HG03045 (cell line): ENCODE results near the gene RPS6KB2.

ENCODE experiments used
- ATAC-seq: cut with Tn5 transposase; IDR thresholded peaks from one replicate; pipeline ENCODE4 v1.9.1; 2021; ENCODE audit warnings: mild to moderate bottlenecking, moderate library complexity; ENCODE audit not compliant: unreplicated experiment

The RPS6KB2 gene

GRCh38 chr11:67410369-67410831, 17.9 kb upstream of the RPS6KB2 start:
- ATAC-seq, result no peak

DNA sequence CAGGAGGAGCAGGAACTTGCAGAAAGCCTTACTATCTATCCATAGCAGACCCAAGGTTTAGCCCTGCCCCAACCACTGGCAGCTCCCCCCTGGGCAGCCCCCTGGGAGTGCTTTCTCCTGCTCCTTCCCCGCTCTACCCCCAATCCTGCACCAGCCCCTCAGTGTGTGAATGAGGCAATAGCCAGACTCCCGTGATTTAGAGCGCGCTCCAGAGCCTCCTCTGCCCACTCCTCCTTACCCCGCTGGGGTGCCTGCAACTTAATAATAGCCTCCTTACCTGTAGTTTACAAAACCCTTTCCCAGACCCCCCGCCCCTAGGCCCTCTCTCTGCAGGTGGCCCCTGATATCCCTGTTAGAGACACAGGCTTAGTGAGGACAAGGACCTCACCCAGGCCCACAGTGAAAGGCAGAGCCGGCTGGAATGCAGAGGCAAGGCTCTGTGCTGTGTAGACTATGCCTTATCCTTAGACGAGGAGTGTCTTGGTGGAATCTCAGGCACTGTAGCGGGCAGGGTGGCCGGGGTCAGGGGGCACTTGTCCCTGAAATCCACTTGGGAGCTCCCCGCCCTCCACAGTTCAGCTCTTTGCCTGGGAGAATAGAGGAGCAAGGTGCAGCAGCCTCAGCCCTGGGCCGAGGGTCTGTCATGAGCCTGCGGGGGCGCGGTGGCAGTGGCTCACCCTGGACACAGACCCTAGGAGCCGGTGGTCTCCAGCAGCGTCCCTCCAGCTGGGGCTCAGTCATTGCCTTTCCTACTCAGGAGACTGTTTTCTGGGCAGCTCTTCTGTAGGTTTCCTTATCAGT, 17.1 kb upstream of the RPS6KB2 start:
- ATAC-seq, result no peak

- no peak for ATAC-seq
These were observed 16.5 kb upstream of the RPS6KB2 start for GRCh38 chr11:67411785-67412152.

- ATAC-seq, result no peak
These were observed 15.7 kb upstream of the RPS6KB2 start for GRCh38 chr11:67412495-67413179.

DNA sequence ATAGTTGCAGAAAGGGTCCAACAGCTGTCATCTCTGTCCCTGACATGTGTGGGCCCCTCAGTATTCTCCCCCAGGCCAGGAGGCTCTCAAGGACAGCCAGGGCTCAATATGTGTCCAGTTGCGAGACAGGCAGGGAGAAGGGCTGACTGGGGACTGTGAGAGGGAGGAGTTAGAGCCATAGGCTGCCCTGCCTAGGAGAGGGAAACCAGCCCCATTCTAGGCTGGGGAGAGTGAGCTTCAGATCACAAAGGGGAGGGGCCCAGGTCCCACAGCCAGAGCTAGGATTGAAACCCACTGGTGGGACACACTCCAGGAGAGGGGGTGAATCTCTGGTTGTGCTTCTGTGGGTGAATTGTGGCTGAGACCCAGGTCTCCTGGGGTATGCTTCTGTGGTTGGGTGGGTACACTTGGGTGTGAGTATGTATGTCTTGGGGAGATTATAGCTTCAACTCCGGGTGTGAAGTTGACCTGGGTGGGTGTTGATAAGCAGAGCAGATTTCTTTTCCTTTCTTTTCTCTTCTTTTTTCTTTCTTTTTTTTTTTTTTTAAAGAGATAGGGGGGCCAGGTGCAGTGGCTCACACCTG, 14.9 kb upstream of the RPS6KB2 start:
- no peak for ATAC-seq

- no peak for ATAC-seq
These were observed 12.6 kb upstream of the RPS6KB2 start, which contains the start of gene CARNS1 for GRCh38 chr11:67415501-67416304. Gene CARNS1, plus strand, starts transcription at chr11:67415678. Its CDS starts 522 bp downstream, at chr11:67416200.

DNA sequence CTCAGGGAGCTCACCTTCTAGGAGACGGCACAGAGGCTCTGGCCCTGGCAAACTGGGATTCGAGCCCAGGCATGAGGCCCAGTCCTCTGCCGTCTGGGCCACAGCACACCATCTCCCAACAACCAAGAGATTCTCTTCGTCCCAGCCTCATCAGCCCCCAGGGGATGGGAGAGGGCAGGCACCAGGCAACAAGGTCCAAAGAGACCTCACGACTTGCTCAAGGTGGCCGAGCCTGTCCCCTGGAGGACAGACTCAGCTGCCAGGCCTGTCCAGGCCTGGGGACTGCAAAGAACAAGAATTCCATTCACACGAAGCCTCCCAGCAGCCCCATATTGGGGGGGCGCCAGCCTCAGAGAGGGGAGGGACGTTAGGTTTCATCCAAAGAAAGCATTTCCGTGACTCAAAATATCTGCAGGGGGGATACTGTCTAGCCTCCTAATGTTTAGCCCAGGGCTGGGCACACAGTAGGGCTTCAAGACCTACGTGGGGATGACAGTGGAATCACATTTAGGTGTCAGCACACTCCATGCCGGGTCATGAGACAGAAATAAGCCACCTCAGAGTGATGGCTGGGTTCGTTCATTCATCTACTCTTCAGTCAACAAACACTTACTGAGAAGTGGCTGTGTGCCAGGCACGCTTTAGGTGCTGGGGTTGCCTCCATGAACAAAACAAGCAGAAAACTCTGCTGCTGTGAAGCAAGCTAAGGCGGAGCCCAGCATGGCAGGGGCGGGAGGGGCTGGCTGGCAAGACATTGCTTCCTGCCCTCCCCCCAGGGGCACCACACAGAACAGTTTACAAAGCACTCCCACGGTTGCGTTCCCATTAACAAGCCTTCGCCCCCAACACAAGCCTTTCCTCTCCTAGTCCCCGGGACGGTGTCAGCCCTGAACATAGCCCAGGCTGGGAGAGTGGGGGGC, 11.6 kb upstream of the RPS6KB2 start:
- ATAC-seq, result no peak

DNA sequence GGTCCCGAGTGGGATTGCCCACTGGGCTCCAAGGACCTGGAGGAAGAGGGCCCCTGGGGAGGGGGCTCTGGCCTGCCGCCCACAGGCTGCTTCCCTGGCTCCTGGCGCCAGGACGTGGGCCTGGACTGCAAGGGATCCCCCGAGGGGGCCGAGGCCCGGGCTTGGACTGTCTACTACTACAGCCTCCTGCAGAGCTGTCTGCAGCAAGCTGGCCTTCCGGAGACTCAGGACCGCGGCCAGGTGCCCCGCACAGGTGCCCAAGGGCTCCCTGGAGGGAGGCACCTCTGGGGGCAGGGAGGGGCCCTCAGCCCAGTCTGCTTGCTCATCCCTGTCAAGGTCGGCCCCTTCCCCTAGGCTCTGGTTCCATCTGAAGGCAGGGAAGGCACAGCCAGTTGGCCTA, 10.9 kb upstream of the RPS6KB2 start:
- ATAC-seq, result no peak

GRCh38 chr11:67418476-67419281, 9.6 kb upstream of the RPS6KB2 start:
- ATAC-seq, result no peak

DNA sequence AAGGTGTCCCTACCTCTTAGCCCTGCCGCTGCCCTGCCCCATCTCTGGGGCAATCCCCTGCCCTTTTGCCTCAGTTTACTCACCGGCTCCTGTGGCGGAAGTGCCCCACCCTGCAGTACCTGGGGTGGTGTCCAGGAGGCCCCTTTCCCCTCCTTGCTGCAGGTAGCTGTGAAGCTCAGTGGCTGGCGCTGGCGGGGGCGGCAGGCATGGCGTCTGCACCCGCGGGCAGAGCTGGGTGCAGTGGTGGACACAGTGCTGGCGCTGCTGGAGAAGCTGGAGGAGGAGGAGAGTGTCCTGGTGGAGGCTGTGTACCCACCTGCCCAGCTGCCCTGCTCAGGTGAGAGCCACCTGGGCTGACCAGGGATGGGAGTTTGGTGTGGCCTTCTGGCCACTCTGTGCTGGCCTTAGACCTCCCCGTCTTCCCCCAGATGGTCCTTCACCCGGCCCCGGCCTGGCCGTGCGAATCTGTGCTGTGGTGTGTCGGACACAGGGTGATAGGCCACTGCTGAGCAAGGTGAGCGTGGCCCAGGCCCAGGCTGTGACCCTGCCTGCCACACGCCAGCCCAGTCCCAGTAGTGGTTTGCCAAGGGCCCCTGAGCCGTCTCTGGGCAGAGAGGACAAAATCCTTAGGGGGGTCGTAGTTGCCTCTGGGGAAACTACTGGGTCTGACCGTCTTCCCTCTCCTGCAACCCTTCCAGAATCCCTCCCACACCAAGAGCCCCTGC, 8.8 kb upstream of the RPS6KB2 start:
- ATAC-seq, result no peak

DNA sequence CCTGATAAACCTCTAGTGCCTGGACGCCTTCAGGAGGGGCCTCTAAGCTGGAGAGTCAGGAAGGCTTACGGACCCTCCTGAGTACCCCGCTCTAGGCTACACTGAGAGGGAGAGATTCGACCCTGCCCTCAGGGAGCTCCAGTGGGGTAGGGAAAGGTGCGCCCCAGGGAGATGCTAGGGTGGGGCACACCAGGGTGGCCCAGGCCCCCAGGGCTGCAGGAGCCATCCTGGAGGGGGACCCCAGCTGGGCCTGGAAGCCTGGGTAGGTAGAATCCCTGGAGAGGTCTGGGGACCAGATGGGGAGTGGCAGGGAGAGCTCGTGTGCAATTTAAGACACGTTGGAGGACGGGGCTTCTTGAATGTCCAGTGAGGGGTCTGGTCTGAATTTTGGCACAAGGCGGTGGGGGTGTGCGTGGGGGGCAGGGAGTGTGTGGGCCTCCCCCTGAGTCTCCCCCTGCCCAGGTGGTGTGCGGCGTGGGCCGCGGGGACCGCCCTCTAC, 8.1 kb upstream of the RPS6KB2 start:
- ATAC-seq, result no peak

GRCh38 chr11:67420646-67421429, 7.5 kb upstream of the RPS6KB2 start:
- peak; percentile 82 for ATAC-seq

DNA sequence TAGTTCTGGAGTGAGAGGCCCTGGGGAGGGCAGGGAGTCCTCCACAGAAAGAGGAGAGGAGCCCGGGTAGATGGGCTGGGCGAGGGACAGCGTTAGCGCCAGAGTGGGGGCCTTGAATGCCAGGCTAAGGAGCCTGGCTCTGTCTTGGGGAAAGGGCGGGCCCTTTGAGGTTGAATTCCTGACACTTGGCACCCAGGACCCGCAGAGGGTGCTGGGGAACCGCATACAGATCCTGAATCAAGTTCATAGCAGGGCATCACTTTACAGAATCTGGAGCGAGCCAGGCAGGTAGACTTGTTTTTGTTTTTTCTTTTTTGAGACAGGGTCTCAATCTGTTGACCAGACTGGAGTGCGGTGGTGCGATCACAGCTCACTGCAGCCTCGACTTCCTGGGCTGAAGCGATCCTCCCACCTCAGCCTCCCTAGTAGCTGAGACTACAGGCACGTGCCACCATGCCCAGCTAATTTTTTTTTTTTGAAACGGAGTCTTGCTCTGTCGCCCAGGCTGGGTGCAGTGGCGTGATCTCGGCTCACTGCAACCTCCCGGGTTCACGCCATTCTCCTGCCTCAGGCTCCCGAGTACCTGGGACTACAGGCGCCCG, 6.8 kb upstream of the RPS6KB2 start:
- ATAC-seq, result no peak

DNA sequence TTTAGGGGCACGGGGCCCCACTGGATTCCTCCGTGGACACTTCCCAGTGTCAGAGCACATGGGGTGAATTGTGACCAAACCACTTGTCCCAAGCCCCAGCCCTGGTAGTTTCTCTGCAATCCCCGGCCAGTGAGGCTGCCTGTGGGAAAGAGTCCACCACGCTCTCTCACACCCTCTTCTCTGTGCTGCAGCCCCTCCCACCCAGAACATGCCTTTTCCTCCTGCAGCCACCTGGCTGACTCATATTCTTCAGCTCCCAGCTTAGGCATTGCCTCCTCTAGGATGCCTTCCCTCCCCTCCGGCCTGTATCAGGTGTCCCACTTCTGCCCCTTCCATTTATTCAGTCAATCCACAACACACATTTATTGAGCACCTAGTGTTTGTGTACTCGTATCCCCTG, 5.4 kb upstream of the RPS6KB2 start:
- ATAC-seq, result no peak

DNA sequence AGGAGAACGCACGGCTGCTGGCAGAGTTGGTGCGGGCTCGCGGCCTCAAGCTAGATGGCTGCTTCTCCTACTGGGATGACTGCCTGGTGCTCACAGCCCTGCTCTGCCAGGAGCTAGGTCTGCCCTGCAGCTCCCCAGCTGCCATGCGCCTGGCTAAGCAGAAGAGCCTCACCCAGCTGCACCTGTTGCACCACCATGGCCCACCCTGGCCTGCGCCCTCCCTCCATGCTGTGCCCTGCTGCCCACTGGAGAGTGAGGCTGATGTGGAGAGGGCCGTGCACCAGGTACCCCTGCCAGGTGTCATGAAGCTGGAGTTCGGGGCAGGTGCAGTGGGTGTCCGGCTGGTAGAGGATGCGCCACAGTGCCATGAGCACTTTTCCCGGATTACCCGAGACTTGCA, 4.8 kb upstream of the RPS6KB2 start:
- ATAC-seq, result no peak

- ATAC-seq, result no peak
These were observed 4.2 kb upstream of the RPS6KB2 start for GRCh38 chr11:67423891-67424613.
